Keratinocyte (primary cell): ENCODE data around the gene MFSD11. TPM values are rescaled to one million over a fixed set of nuclear protein-coding genes. Genes with fewer than 3 reads are reported as not detected.

ENCODE experiments used
- DNase-seq: peaks from one replicate; pipeline ENCODE4 v3.0.0-alpha.2; 2011; ENCODE audit warnings: low read depth, missing footprints, low spot score
- FAIRE-seq: peaks from 2 replicates; lab custom pipeline; 2011; peaks lifted over from hg19 to GRCh38; lab: Jason Lieb, UNC
- H2AFZ ChIP-seq: 2 replicates; pipeline ENCODE4 v1.6.0; 2012; ENCODE audit warnings: low read length, control low read depth, inconsistent platforms; ENCODE audit not compliant: control insufficient read depth
- H3K27ac ChIP-seq: 2 replicates; pipeline ENCODE4 v1.5.1; 2011; ENCODE audit warnings: low read length; ENCODE audit not compliant: control insufficient read depth, insufficient read depth
- H3K27me3 ChIP-seq: 3 replicates; pipeline ENCODE4 v1.6.0; 2011; ENCODE audit warnings: low read length; ENCODE audit not compliant: control insufficient read depth, insufficient read depth; ENCODE audit errors: extremely low read depth
- H3K36me3 ChIP-seq, 2 experiments: 2 replicates in 1 of 2; 3 replicates in 1 of 2; pipeline ENCODE4 v1.5.1; 2011; ENCODE audit warnings: low read length in 2 of 2, mild to moderate bottlenecking in 1 of 2; ENCODE audit not compliant: control insufficient read depth in 2 of 2, insufficient read depth in 2 of 2; ENCODE audit errors: extremely low read depth in 1 of 2
- H3K4me1 ChIP-seq: 3 replicates; pipeline ENCODE4 v1.5.1; 2011; ENCODE audit warnings: low read length; ENCODE audit not compliant: control insufficient read depth, insufficient read depth; ENCODE audit errors: extremely low read depth
- H3K4me2 ChIP-seq: 3 replicates; pipeline ENCODE4 v1.6.0; 2011; ENCODE audit warnings: low read depth, low read length; ENCODE audit not compliant: control insufficient read depth, insufficient read depth; ENCODE audit errors: extremely low read depth
- H3K4me3 ChIP-seq, 3 experiments: fragments of 200-600 bp in 1 of 3; sonication (generic) in 1 of 3; 2 replicates in 2 of 3; 3 replicates in 1 of 3; pipeline ENCODE4 v1.5.1; 2011 to 2016; ENCODE audit warnings: low read length in 3 of 3, mild to moderate bottlenecking in 3 of 3, control low read depth in 2 of 3, inconsistent platforms in 1 of 3, low read depth in 1 of 3, mixed read lengths in 1 of 3, mixed run types in 1 of 3, moderate library complexity in 1 of 3; ENCODE audit not compliant: control insufficient read depth in 2 of 3, insufficient read depth in 2 of 3; ENCODE audit errors: extremely low read depth in 1 of 3
- H3K79me2 ChIP-seq: 2 replicates; pipeline ENCODE4 v1.6.0; 2012; ENCODE audit warnings: low read length; ENCODE audit not compliant: control insufficient read depth, insufficient read depth
- H3K9ac ChIP-seq: 3 replicates; pipeline ENCODE4 v1.6.0; 2011; ENCODE audit warnings: low read length; ENCODE audit not compliant: control insufficient read depth, insufficient read depth; ENCODE audit errors: extremely low read depth
- H3K9me1 ChIP-seq: 3 replicates; pipeline ENCODE4 v1.6.0; 2011; ENCODE audit warnings: low read length; ENCODE audit not compliant: control insufficient read depth, insufficient read depth; ENCODE audit errors: extremely low read depth
- H3K9me3 ChIP-seq: 2 replicates; pipeline ENCODE4 v1.5.1; 2012; ENCODE audit warnings: low read depth, low read length; ENCODE audit not compliant: control insufficient read depth
- H4K20me1 ChIP-seq: 3 replicates; pipeline ENCODE4 v1.6.0; 2011; ENCODE audit warnings: low read length; ENCODE audit not compliant: control insufficient read depth, insufficient read depth; ENCODE audit errors: extremely low read depth
- CTCF ChIP-seq, 3 experiments: IDR thresholded peaks in 1 of 3; conservative IDR thresholded peaks in 1 of 3; optimal IDR thresholded peaks in 1 of 3; 2 replicates in 2 of 3; 3 replicates in 1 of 3; pipeline versions ENCODE3 to v1.5.1; 2011; ENCODE audit warnings: low read length in 3 of 3, mild to moderate bottlenecking in 3 of 3, moderate library complexity in 2 of 3, control low read depth in 1 of 3, inconsistent platforms in 1 of 3; ENCODE audit not compliant: insufficient read depth in 2 of 3; ENCODE audit errors: extremely low read depth in 1 of 3
- EZH2 ChIP-seq: IDR thresholded peaks from one replicate; pipeline ENCODE4 v1.6.1; 2012; ENCODE audit warnings: inconsistent platforms, mild to moderate bottlenecking, low read length, moderate library complexity
- dilution Hi-C: fragments of 300-500 bp; cut with MboI; formaldehyde crosslinking; loops from one replicate; pipeline ENCODE4 v1.7.0; 2020; ENCODE audit warnings: low sequenced_read_pairs; ENCODE audit not compliant: extremely low pct_ligation_motif_present
- polyA plus RNA-seq, 5 experiments: library from polyadenylated mRNA; depleted of rRNA in 3 of 5; stranded (reverse) in 3 of 5; stranded (forward) in 1 of 5; unstranded in 1 of 5; fragments of >200 nt; gene quantifications; 1 replicate in 1 of 5; 2 replicates in 3 of 5; 3 replicates in 1 of 5; pipeline versions ENCODE4 v1.2.1 to v1.2.3, GENCODE V29; 2011 to 2012; ENCODE audit warnings: missing spikeins in 2 of 5, low read depth in 1 of 5, low replicate concordance in 1 of 5

The MFSD11 gene
- polyA plus RNA-seq, 1 donor (not counting 4 experiments of a cell fraction or from before 2014, with no cell fraction given): 14.6 TPM

GRCh38 chr17:76691379-76692191 lies 46.3 kb upstream of the MFSD11 start:
- H3K9ac ChIP-seq: no peak overlapping the region
- H3K27ac ChIP-seq: no peak overlapping the region
- H3K36me3 ChIP-seq: peaks cover 3 to 12% of the 10 kb centered on the region in 2 experiments
- no peak overlapping the region for H2AFZ ChIP-seq
- peaks cover 20% of the 10 kb centered on the region for H3K79me2 ChIP-seq
- no peaks in the 10 kb centered on the region for H3K9me3 ChIP-seq
- dilution Hi-C loops: no loop called here
- peaks cover 2% of the 10 kb centered on the region for H3K9me1 ChIP-seq
- no peaks in the 10 kb centered on the region for H3K27me3 ChIP-seq
- no peak for TF ChIP-seq CTCF (optimal IDR thresholded peaks at IDR 0.05 in 1 of 3, IDR thresholded peaks at IDR 0.05 in 1 of 3, conservative IDR thresholded peaks at IDR 0.05 in 1 of 3; ENCODE audit: extremely low read depth in 1 of 3, insufficient read depth in 2 of 3, low read length in 3 of 3)
- TF ChIP-seq EZH2: no peak
- FAIRE-seq: no peak
- no peak overlapping the region for H3K4me2 ChIP-seq
- peaks cover 20% of the 10 kb centered on the region for H3K4me1 ChIP-seq
- no peak for DNase-seq
- no peak overlapping the region for H3K4me3 ChIP-seq
- peaks cover 2% of the 10 kb centered on the region for H4K20me1 ChIP-seq

GRCh38 chr17:76695059-76695831 lies 42.7 kb upstream of the MFSD11 start:
- TF ChIP-seq EZH2 (no peak), CTCF (optimal IDR thresholded peaks at IDR 0.05 in 1 of 3, IDR thresholded peaks at IDR 0.05 in 1 of 3, conservative IDR thresholded peaks at IDR 0.05 in 1 of 3; ENCODE audit: extremely low read depth in 1 of 3, insufficient read depth in 2 of 3, low read length in 3 of 3) (no peak)
- H3K9me3 ChIP-seq: no peaks in the 10 kb centered on the region
- peaks cover 4% of the 10 kb centered on the region for H3K9me1 ChIP-seq
- H3K36me3 ChIP-seq: peaks cover 3 to 16% of the 10 kb centered on the region in 2 experiments
- H4K20me1 ChIP-seq: peaks cover 3% of the 10 kb centered on the region
- DNase-seq (no peak), FAIRE-seq (no peak)
- no peak overlapping the region for H3K9ac ChIP-seq
- H3K4me1 ChIP-seq: peaks cover 21% of the 10 kb centered on the region
- no peak overlapping the region for H2AFZ ChIP-seq
- dilution Hi-C loops: no loop called here
- no peaks in the 10 kb centered on the region for H3K27me3 ChIP-seq
- H3K27ac ChIP-seq: no peak overlapping the region
- peak overlapping the region in 1 of 3 experiments; percentile 44 for H3K4me3 ChIP-seq
- peaks cover 44% of the 10 kb centered on the region for H3K79me2 ChIP-seq
- peak overlapping the region; percentile 67 for H3K4me2 ChIP-seq
